ENCODE measurements around the gene ITIH3. TPM values are rescaled to one million over a fixed set of nuclear protein-coding genes. Genes with fewer than 3 reads are reported as not detected.

The ITIH3 gene
- polyA plus RNA-seq, 1 of the 3 experiments (the other 2 are of a cell fraction), result 4.3 TPM

- TF ChIP-seq ELF1 (IDR thresholded peaks at IDR 0.05) (no peak), FOXM1 (IDR thresholded peaks at IDR 0.05; ENCODE audit: low read depth) (no peak), TCF12 (IDR thresholded peaks at IDR 0.05) (no peak), SIN3A (IDR thresholded peaks at IDR 0.05; ENCODE audit: borderline replicate concordance, low read depth, low read length) (no peak), FOXJ3 (CRISPR knock-in tag; IDR thresholded peaks at IDR 0.05) (no peak), GATA2 (CRISPR knock-in tag; IDR thresholded peaks at IDR 0.05) (no peak), RFX5 (IDR thresholded peaks at IDR 0.05; ENCODE audit: low read length) (no peak), NRF1 (IDR thresholded peaks at IDR 0.05; ENCODE audit: low read depth, low read length) (no peak), FOSL2 (IDR thresholded peaks at IDR 0.05; ENCODE audit: borderline replicate concordance, low read depth) (no peak), CHD2 (IDR thresholded peaks at IDR 0.05; ENCODE audit: low read length, partially characterized antibody) (no peak), TEAD4 (IDR thresholded peaks at IDR 0.05; ENCODE audit: borderline replicate concordance, insufficient read depth) (no peak), RCOR1 (IDR thresholded peaks at IDR 0.05; ENCODE audit: low read length) (no peak), EZH2phosphoT487 (IDR thresholded peaks at IDR 0.05; ENCODE audit: borderline replicate concordance, low read depth) (no peak), EP300 (IDR thresholded peaks at IDR 0.05; ENCODE audit: borderline replicate concordance in 1 of 2, low read depth in 1 of 2, low read length in 1 of 2) (no peak)
- TF ChIP-seq, protein P1, sequence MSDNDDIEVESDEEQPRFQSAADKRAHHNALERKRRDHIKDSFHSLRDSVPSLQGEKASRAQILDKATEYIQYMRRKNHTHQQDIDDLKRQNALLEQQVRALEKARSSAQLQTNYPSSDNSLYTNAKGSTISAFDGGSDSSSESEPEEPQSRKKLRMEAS (IDR thresholded peaks at IDR 0.05; ENCODE audit: low read depth), result no peak
- TF ChIP-seq, protein P2, sequence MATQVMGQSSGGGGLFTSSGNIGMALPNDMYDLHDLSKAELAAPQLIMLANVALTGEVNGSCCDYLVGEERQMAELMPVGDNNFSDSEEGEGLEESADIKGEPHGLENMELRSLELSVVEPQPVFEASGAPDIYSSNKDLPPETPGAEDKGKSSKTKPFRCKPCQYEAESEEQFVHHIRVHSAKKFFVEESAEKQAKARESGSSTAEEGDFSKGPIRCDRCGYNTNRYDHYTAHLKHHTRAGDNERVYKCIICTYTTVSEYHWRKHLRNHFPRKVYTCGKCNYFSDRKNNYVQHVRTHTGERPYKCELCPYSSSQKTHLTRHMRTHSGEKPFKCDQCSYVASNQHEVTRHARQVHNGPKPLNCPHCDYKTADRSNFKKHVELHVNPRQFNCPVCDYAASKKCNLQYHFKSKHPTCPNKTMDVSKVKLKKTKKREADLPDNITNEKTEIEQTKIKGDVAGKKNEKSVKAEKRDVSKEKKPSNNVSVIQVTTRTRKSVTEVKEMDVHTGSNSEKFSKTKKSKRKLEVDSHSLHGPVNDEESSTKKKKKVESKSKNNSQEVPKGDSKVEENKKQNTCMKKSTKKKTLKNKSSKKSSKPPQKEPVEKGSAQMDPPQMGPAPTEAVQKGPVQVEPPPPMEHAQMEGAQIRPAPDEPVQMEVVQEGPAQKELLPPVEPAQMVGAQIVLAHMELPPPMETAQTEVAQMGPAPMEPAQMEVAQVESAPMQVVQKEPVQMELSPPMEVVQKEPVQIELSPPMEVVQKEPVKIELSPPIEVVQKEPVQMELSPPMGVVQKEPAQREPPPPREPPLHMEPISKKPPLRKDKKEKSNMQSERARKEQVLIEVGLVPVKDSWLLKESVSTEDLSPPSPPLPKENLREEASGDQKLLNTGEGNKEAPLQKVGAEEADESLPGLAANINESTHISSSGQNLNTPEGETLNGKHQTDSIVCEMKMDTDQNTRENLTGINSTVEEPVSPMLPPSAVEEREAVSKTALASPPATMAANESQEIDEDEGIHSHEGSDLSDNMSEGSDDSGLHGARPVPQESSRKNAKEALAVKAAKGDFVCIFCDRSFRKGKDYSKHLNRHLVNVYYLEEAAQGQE (IDR thresholded peaks at IDR 0.05; ENCODE audit: low read depth, low read length), result no peak
- TF ChIP-seq, protein P3, sequence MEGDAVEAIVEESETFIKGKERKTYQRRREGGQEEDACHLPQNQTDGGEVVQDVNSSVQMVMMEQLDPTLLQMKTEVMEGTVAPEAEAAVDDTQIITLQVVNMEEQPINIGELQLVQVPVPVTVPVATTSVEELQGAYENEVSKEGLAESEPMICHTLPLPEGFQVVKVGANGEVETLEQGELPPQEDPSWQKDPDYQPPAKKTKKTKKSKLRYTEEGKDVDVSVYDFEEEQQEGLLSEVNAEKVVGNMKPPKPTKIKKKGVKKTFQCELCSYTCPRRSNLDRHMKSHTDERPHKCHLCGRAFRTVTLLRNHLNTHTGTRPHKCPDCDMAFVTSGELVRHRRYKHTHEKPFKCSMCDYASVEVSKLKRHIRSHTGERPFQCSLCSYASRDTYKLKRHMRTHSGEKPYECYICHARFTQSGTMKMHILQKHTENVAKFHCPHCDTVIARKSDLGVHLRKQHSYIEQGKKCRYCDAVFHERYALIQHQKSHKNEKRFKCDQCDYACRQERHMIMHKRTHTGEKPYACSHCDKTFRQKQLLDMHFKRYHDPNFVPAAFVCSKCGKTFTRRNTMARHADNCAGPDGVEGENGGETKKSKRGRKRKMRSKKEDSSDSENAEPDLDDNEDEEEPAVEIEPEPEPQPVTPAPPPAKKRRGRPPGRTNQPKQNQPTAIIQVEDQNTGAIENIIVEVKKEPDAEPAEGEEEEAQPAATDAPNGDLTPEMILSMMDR (IDR thresholded peaks at IDR 0.05), result no peak
- H3K9ac ChIP-seq, result no peak overlapping the region
- H3K36me3 ChIP-seq (replicated peaks in 1 of 2; ENCODE audit: control insufficient read depth in 1 of 2, insufficient read depth in 2 of 2, low read length in 1 of 2), result no peaks in the 10 kb centered on the region
- WGBS (ENCODE audit: low lambda C conversion rate), result 97% methylated on average over 13 of the region's 14 CpGs
- peaks cover 4 to 12% of the 10 kb centered on the region in 2 experiments; a peak in 1 of 4 replicates for H3K4me1 ChIP-seq (ENCODE audit: control insufficient read depth in 1 of 2, insufficient read depth in 2 of 2, low read depth in 1 of 2, low read length in 1 of 2)
- H3K9me3 ChIP-seq, result no peaks in the 10 kb centered on the region
- H2AFZ ChIP-seq (ENCODE audit: low read depth), result no peak overlapping the region
- H3K79me2 ChIP-seq (ENCODE audit: insufficient read depth), result no peaks in the 10 kb centered on the region
- ChIA-PET POLR2A (no interaction called here), CTCF (interaction anchor here (0.7 to 0.9 kb wide), 2 partner anchors 18 to 98 kb away, joined by 3 read pairs; no protein-coding TSS in a partner anchor)
- no peak overlapping the region for H3K27ac ChIP-seq (ENCODE audit: low read depth in 2 of 2, low read length in 1 of 2)
- no peak overlapping the region for H3K4me3 ChIP-seq (ENCODE audit: low read depth in 2 of 2, low read length in 1 of 2)
- H3K27me3 ChIP-seq (ENCODE audit: insufficient read depth), result no peaks in the 10 kb centered on the region
- H4K20me1 ChIP-seq (ENCODE audit: insufficient read depth), result 0 out of 2 replicates have a peak, but pooled peaks cover 6% of the 10 kb centered on the region
- H3F3A ChIP-seq (replicated peaks; ENCODE audit: insufficient read depth), result no peaks in the 10 kb centered on the region
- no peak for DNase-seq
- H3K9me2 ChIP-seq, result no peaks in the 10 kb centered on the region
- H3K4me2 ChIP-seq, result no peak overlapping the region
Measured at GRCh38 chr3:52833202-52833601, 38.6 kb downstream of the ITIH3 start.
